Prostate gland (tissue), 2 donors: ENCODE data around the gene CTRB1. TPM values are rescaled to one million over a fixed set of nuclear protein-coding genes. Genes with fewer than 3 reads are reported as not detected.

Experiments used
- DNase-seq: peaks from one replicate; pipeline ENCODE4 v3.0.0-alpha.2; 2019; ENCODE audit warnings: low spot score
- H3K27ac ChIP-seq, 2 donors: fragments of 200-600 bp; sonication (generic); 2 replicates each; pipeline ENCODE4 v1.5.1; 2017 to 2019
- H3K27me3 ChIP-seq: fragments of 200-600 bp; sonication (generic); replicated peaks from 2 replicates; pipeline ENCODE4 v1.5.1; 2019; ENCODE audit not compliant: insufficient read depth
- H3K36me3 ChIP-seq, 2 donors: fragments of 200-600 bp; sonication (generic); 1 replicate in 1 of 2; 2 replicates in 1 of 2; pipeline versions ENCODE4 v1.5.1 to v1.8.1; 2017 to 2019
- H3K4me1 ChIP-seq: fragments of 200-600 bp; sonication (generic); replicated peaks from 2 replicates; pipeline ENCODE4 v1.5.1; 2019
- H3K4me3 ChIP-seq, 2 donors: fragments of 200-600 bp; sonication (generic); 2 replicates each; pipeline ENCODE4 v1.5.1; 2017 to 2019
- H3K9me3 ChIP-seq: fragments of 200-600 bp; sonication (generic); 2 replicates; pipeline ENCODE4 v1.5.1; 2017
- CTCF ChIP-seq, 4 experiments: fragments of 200-600 bp in 2 of 4; fragments of 450-650 bp in 2 of 4; sonication (generic) in 2 of 4; IDR thresholded peaks; 1 replicate in 3 of 4; 2 replicates in 1 of 4; pipeline ENCODE4 v1.5.1; 2016 to 2019; ENCODE audit warnings: antibody characterized with exemption in 4 of 4, mild to moderate bottlenecking in 2 of 4, moderate library complexity in 2 of 4
- POLR2A ChIP-seq: fragments of 450-650 bp; IDR thresholded peaks from one replicate; pipeline ENCODE4 v1.6.1; 2016; ENCODE audit warnings: antibody characterized with exemption, mild to moderate bottlenecking
- POLR2AphosphoS5 ChIP-seq: sonication (generic); formaldehyde crosslinking; IDR thresholded peaks from one replicate; pipeline ENCODE4 v1.6.1; 2017; ENCODE audit warnings: antibody characterized with exemption
- WGBS: methylation state at CpG from one replicate; pipeline ENCODE4 v1.1.5; 2018; 5-methylcytosine and 5-hydroxymethylcytosine counted together
- intact Hi-C: fragments of 100-400 bp; cut with DNase I; formaldehyde crosslinking; loops from one replicate; pipeline ENCODE4 v1.14.2; 2022
- total RNA-seq, 2 donors: library from RNA; depleted of rRNA; stranded (reverse); fragments of >200 nt; gene quantifications; one replicate each; pipeline ENCODE4 v1.1.0, GENCODE V29; 2016

Gene CTRB1
- total RNA-seq, 2 donors from 2014 or later = 7.0 TPM; not detected in 1

- intact Hi-C loops = loop anchor here (5.0 kb wide), 1 partner anchor 166 kb away; no protein-coding TSS in a partner anchor
- peaks cover 5 to 11% of the 10 kb centered on the region in 2 donors for H3K36me3 ChIP-seq
- H3K4me1 ChIP-seq = peaks cover 25% of the 10 kb centered on the region
- no peak overlapping the region for H3K4me3 ChIP-seq
- 80% methylated on average over 7 of the region's 7 CpGs for WGBS
- DNase-seq = no peak
- no peak overlapping the region for H3K27ac ChIP-seq
- H3K9me3 ChIP-seq = no peaks in the 10 kb centered on the region
- no peak for TF ChIP-seq POLR2A
- TF ChIP-seq CTCF (IDR thresholded peaks at IDR 0.05) = no peak
- no peak for TF ChIP-seq POLR2AphosphoS5
- H3K27me3 ChIP-seq = no peaks in the 10 kb centered on the region
These were observed 17.4 kb downstream of the CTRB1 start for GRCh38 chr16:75236232-75236631.

GRCh38 chr16:75236736-75237397 is 18.1 kb downstream of the CTRB1 start:
- Histone ChIP-seq H3K36me3 (peaks cover 5 to 11% of the 10 kb centered on the region in 2 donors), H3K4me1 (peaks cover 25% of the 10 kb centered on the region), H3K27ac (no peak overlapping the region), H3K27me3 (no peaks in the 10 kb centered on the region), H3K4me3 (no peak overlapping the region), H3K9me3 (no peaks in the 10 kb centered on the region)
- TF ChIP-seq CTCF (IDR thresholded peaks at IDR 0.05) (no peak), POLR2A (no peak), POLR2AphosphoS5 (no peak)
- WGBS = 79% methylated on average over 25 of the region's 28 CpGs
- no peak for DNase-seq
- intact Hi-C loops = loop anchor here (5.0 kb wide), 1 partner anchor 165 kb away; no protein-coding TSS in a partner anchor

- 72% methylated on average over 15 of the region's 18 CpGs for WGBS
- no peak for DNase-seq
- Histone ChIP-seq H3K27me3 (no peaks in the 10 kb centered on the region), H3K4me1 (peaks cover 25% of the 10 kb centered on the region), H3K9me3 (no peaks in the 10 kb centered on the region), H3K27ac (peak overlapping the region; percentile 76 to 78), H3K36me3 (peaks cover 5 to 17% of the 10 kb centered on the region in 2 donors), H3K4me3 (no peak overlapping the region)
- no peak for TF ChIP-seq POLR2AphosphoS5
- TF ChIP-seq CTCF (IDR thresholded peaks at IDR 0.05) = no peak
- TF ChIP-seq POLR2A = no peak
- intact Hi-C loops = loop anchor here (5.0 kb wide), 1 partner anchor 165 kb away; no protein-coding TSS in a partner anchor
These were observed 18.8 kb downstream of the CTRB1 start for GRCh38 chr16:75237398-75238131.

DNA sequence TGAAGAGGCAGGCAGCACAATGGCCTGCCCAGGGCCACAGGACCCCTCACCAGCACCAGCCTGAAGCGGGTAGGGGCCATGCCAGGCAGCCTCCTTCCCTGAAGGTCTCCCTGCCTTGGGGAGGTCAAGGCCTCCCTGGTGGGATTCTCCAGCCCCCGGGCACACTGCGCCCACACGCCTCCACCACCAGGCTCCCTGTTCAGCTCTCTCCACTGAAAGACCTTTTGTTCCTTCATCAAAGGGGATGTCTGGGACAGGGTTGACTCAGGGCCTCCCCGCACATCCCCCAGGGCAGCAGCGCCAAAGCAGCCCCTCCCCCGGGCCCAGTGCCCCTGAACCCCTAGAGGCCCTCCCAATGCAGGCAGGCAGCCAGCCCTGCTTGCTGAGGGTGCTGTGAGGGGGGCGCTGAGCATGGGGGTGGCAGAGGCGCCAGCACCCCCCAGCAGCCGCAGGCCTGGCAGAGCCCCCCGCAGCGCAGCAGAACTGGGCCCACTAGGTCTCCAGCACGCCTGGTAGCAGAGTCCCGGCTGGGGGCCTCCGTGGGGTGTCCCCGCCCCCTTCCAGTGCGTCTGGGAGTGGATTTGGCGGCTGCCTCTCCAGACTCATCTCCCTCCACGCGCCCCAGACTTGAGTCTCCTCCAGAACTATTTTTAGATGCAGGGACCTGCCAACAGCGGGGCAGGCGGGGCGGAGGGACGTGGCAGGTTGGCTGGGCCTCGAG is 19.5 kb downstream of the CTRB1 start:
- WGBS = 28% methylated on average over 11 of the region's 25 CpGs
- H3K4me1 ChIP-seq = peaks cover 25% of the 10 kb centered on the region
- H3K4me3 ChIP-seq = no peak overlapping the region
- no peaks in the 10 kb centered on the region for H3K9me3 ChIP-seq
- intact Hi-C loops = loop anchor here (5.0 kb wide), 1 partner anchor 164 kb away; no protein-coding TSS in a partner anchor
- H3K27ac ChIP-seq = peak overlapping the region; percentile 76 to 78
- H3K27me3 ChIP-seq = no peaks in the 10 kb centered on the region
- peak; percentile 72 for TF ChIP-seq POLR2AphosphoS5
- TF ChIP-seq CTCF (IDR thresholded peaks at IDR 0.05) = no peak
- no peak for TF ChIP-seq POLR2A
- peaks cover 5 to 19% of the 10 kb centered on the region in 2 donors for H3K36me3 ChIP-seq
- DNase-seq = peak; percentile 74
